IPS DF 6.9 (cell line): ENCODE measurements around the gene CASTOR1.

ENCODE experiments used
- DNase-seq: peaks from one replicate; pipeline ENCODE4 v3.0.0-alpha.2; 2013; ENCODE audit warnings: low read depth, low spot score
- H3K27ac ChIP-seq: one replicate; pipeline ENCODE4 v1.5.1; 2013; ENCODE audit warnings: low read length, control low read depth
- H3K27me3 ChIP-seq: 2 replicates; pipeline ENCODE4 v1.6.1; 2013; ENCODE audit warnings: mild to moderate bottlenecking, low read length; ENCODE audit not compliant: control insufficient read depth, insufficient read depth
- H3K36me3 ChIP-seq: 2 replicates; pipeline ENCODE4 v1.6.1; 2013; ENCODE audit warnings: low read length; ENCODE audit not compliant: control insufficient read depth, insufficient read depth
- H3K4me1 ChIP-seq: 2 replicates; pipeline ENCODE4 v1.6.1; 2013; ENCODE audit warnings: low read length; ENCODE audit not compliant: control insufficient read depth, insufficient read depth
- H3K4me3 ChIP-seq: 2 replicates; pipeline ENCODE4 v1.5.1; 2013; ENCODE audit warnings: mild to moderate bottlenecking, low read length
- H3K9me3 ChIP-seq: 2 replicates; pipeline ENCODE4 v1.6.1; 2013; ENCODE audit warnings: low read length, inconsistent platforms; ENCODE audit not compliant: control insufficient read depth, insufficient read depth
- WGBS: extraction: QIAGEN DNeasy Blood & Tissue Kit; methylation state at CpG from one replicate; pipeline ENCODE4 v1.1.7; 2013; ENCODE audit warnings: mixed read lengths, missing lambda C conversion rate; ENCODE audit not compliant: insufficient read length, insufficient coverage; 5-methylcytosine and 5-hydroxymethylcytosine counted together

CASTOR1 gene

DNA sequence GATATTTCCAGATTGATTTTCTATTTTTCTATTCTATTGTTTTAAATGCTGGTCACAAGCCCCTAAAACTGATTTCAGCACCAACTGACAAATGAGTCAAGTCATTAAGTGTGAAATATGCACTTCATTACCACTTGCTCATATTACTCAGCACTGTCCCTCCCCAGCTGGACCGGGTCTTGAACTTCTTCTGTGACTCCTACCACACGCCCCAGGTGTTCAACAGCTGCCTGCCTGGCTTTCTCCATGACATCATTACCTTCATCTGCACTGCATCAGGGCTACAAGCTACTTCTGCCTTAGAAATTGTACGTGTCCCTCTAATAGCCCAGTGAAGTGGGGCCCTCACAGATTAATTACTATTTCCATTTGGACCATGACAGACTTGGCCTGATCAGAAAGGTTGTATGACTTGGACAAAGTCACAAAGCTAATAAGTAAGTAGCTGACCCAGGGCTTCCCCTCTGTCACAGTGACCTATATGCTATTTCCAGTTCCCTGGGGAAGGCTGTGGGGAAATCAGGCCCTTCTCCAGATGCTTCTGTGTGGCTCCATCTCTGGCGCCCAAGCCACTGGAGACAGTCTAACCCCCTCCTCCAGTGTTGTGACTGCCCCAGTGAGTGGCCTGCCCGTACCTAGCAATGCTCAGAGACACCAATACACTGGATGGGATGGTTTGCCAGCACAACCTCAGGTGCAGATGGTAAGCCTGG is 19.4 kb upstream of the CASTOR1 start:
- DNase-seq = no peak
- Histone ChIP-seq H3K9me3 (no peaks in the 10 kb centered on the region), H3K4me1 (no peaks in the 10 kb centered on the region), H3K27ac (no peak overlapping the region), H3K36me3 (no peaks in the 10 kb centered on the region), H3K27me3 (no peaks in the 10 kb centered on the region), H3K4me3 (no peak overlapping the region)
- whole genome bisulfite sequencing = no CpG with 5 or more reads among the region's 5 CpGs

DNA sequence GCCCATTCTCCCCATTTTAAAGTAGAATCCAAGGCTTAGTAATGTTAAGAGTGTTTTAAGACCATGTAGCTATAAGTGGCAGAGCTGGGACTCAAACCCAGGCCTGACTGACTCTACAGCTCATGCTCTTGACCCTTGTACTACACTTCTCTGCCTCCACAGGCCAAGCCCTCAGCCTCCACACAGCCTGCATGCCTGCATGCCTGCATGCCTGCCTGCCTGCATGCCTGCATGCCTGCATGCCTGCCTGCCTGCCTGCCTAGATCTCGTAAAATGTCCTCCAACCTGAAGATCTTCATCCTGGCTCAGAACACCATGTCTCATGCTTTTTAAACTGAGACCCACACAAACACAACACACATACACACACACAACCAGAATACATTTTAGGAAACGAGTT is 18.8 kb upstream of the CASTOR1 start:
- no peaks in the 10 kb centered on the region for H3K4me1 ChIP-seq
- WGBS = no CpG with 5 or more reads among the region's 2 CpGs

DNA sequence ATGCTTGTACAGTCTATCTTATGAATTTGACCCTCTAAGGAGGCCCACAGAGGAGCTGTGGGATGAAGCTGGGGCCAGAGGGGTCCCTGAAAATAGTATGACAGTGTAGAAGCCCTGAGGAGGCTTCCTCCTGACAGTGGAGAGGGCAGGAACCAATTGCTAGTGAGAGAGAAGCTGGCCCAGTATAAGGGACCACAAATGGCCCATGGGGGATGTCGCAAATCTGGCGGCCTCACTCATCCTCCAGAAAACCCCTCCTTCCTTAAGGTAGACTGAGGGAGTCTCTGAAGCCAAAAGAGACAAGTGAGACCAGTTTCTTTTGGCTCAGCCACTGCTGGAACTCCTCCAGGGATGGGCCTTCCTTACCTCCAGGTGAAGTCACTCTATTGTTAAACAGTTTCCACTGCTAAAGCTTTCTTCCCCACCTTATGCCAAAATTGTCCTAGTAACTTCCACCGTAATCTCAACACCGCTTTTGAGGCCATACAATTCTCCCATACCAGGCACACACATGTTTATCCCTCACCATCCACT is 17.8 kb upstream of the CASTOR1 start:
- Histone ChIP-seq H3K27me3 (no peaks in the 10 kb centered on the region), H3K36me3 (no peaks in the 10 kb centered on the region), H3K4me1 (no peaks in the 10 kb centered on the region), H3K27ac (no peak overlapping the region), H3K4me3 (no peak overlapping the region), H3K9me3 (no peaks in the 10 kb centered on the region)
- DNase-seq = no peak
- WGBS = no CpG with 5 or more reads among the region's 4 CpGs

More for the DNA sequence above, 18.8 kb upstream of the CASTOR1 start:
- no peak overlapping the region for H3K27ac ChIP-seq
- H3K36me3 ChIP-seq = no peaks in the 10 kb centered on the region
- H3K4me3 ChIP-seq = no peak overlapping the region
- no peaks in the 10 kb centered on the region for H3K27me3 ChIP-seq
- H3K9me3 ChIP-seq = no peaks in the 10 kb centered on the region
- DNase-seq = no peak

DNA sequence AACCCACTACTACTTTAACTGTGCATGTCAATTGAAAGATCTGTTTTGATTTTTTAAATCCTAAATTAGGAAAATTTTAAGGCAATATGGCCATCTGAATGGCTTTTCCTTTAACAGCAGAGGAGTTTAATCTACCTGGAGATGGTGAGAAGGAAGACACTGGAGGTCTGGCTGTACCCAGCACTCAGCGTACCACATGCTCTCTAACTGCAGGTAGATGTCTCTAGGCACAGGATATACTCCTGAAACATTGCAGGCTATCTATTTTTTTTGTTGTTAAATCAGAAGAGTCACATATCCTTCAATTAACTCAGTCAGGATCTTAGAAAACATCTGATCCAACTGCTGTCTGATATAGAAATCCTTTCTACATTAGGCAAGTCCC is 17.3 kb upstream of the CASTOR1 start:
- H3K4me3 ChIP-seq = no peak overlapping the region
- H3K9me3 ChIP-seq = no peaks in the 10 kb centered on the region
- no peak for DNase-seq
- H3K36me3 ChIP-seq = no peaks in the 10 kb centered on the region
- H3K27ac ChIP-seq = no peak overlapping the region
- H3K27me3 ChIP-seq = no peaks in the 10 kb centered on the region
- H3K4me1 ChIP-seq = no peaks in the 10 kb centered on the region
- WGBS = no CpG with 5 or more reads among the region's 1 CpG

DNA sequence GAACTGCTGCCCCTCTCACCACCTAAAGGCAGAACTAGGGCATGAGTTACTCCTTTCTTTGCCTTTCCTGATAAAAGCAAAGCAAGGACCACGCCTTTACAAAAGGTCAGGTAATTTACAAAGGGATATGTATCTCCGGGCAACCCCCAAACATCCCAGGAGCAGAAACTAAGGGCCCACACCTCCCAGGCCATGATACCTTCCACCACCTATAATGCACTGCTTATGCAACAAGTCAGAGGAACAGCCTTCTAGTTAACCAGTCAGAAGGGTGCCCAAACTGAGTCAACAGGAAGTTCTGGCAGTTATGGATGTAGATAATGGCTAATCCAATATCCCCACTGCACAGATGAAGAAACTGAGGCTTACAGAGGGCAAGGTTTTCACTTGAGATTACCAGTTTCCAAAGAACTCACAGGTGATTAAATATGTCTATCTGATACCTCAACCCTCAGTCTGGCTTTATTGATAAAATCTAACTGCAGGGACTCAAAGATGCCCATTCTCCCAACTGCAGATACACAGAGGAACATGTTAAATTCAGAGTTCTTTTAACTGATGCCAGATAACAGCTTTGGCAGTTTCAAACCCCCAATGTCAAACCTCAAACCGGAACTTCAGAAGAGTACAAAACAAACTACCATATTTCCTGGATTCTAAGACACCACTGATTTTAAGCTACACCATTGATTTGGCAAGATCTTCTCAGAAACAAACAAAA is 16.8 kb upstream of the CASTOR1 start:
- H3K4me3 ChIP-seq = no peak overlapping the region
- no CpG with 5 or more reads among the region's 3 CpGs for WGBS
- H3K27ac ChIP-seq = no peak overlapping the region
- H3K27me3 ChIP-seq = no peaks in the 10 kb centered on the region
- no peaks in the 10 kb centered on the region for H3K36me3 ChIP-seq
- DNase-seq = no peak
- H3K9me3 ChIP-seq = no peaks in the 10 kb centered on the region
- no peaks in the 10 kb centered on the region for H3K4me1 ChIP-seq

DNA sequence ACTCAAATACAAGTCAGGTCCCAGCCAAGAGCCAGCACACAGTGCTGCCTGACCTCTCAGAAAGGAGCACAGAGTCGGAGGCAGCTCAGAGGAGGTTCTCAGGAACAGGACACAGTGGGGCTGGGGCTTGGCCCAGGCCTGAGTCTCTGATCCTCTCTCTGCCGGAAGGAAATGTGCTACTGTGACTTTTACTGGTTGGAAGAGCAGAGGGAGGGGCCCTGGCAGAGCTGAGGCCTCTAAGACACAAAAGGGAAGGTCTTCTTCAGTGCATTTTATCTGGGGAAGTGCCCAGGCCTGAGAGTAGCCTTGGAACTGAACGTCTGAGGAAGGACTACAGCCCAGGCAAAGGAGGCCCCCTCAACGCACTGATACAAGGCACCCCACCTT is 16.2 kb upstream of the CASTOR1 start:
- H3K27me3 ChIP-seq = no peaks in the 10 kb centered on the region
- no peaks in the 10 kb centered on the region for H3K36me3 ChIP-seq
- no CpG with 5 or more reads among the region's 4 CpGs for WGBS
- H3K4me3 ChIP-seq = no peak overlapping the region
- no peak overlapping the region for H3K27ac ChIP-seq
- H3K4me1 ChIP-seq = no peaks in the 10 kb centered on the region
- no peak for DNase-seq
- no peaks in the 10 kb centered on the region for H3K9me3 ChIP-seq

DNA sequence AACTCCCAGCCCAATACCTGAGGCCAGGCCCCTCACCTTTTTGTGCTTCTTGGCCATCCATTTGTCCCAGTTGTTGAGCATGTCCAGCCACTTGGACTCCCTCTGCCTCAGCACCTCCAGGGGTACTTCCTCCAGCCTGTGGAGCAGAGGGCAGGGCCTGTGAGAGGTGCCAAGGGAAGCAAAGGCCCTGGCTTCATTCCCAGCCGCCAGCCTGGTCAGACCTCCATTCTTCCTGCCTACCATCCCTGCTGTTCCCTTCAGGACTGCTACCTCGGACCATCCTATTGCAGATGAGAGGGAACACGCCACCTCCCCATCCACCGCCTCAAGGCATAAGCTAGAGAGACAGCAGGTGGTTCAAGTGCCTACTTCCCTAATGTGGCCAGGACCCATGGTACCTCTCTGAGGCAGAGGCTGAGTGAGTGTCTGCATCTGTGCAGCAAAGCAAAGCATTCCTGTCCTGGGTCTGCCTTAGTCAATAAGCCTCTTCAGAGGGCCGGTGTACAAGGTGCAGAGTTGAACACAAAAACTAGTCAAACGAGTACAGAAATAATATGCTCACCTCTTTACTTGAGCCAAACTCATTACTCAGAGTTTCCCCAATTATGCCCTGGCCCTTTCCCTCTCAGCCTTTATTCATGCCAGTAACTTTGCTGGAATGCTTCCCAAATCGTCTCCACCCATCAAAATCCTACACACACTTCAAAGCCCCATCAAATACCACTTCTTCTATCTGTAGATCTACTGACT is 15.4 kb upstream of the CASTOR1 start:
- no peaks in the 10 kb centered on the region for H3K4me1 ChIP-seq
- no peak overlapping the region for H3K27ac ChIP-seq
- no peak for DNase-seq
- H3K36me3 ChIP-seq = no peaks in the 10 kb centered on the region
- WGBS = 100% methylated on average over 1 of the region's 7 CpGs
- H3K9me3 ChIP-seq = no peaks in the 10 kb centered on the region
- no peak overlapping the region for H3K4me3 ChIP-seq
- H3K27me3 ChIP-seq = no peaks in the 10 kb centered on the region

DNA sequence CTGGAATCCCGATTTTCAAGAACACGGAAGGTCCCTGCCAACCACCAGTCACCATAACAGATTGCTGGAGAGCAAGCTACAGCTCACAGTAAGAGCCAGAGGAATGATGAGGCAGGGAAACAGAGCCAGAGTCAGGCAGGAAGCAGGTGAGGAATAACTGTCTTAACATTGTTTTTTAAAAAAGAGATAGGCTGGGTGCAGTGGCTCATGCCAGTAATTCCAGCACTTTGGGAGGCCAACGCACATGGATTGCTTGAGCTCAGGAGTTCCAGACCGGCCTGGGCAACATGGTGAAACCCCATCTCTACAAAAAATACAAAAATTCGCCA is 13.5 kb upstream of the CASTOR1 start:
- Histone ChIP-seq H3K36me3 (no peaks in the 10 kb centered on the region), H3K4me3 (no peak overlapping the region), H3K27me3 (no peaks in the 10 kb centered on the region), H3K4me1 (no peaks in the 10 kb centered on the region), H3K9me3 (no peaks in the 10 kb centered on the region), H3K27ac (no peak overlapping the region)
- no peak for DNase-seq
- WGBS = no CpG with 5 or more reads among the region's 5 CpGs

DNA sequence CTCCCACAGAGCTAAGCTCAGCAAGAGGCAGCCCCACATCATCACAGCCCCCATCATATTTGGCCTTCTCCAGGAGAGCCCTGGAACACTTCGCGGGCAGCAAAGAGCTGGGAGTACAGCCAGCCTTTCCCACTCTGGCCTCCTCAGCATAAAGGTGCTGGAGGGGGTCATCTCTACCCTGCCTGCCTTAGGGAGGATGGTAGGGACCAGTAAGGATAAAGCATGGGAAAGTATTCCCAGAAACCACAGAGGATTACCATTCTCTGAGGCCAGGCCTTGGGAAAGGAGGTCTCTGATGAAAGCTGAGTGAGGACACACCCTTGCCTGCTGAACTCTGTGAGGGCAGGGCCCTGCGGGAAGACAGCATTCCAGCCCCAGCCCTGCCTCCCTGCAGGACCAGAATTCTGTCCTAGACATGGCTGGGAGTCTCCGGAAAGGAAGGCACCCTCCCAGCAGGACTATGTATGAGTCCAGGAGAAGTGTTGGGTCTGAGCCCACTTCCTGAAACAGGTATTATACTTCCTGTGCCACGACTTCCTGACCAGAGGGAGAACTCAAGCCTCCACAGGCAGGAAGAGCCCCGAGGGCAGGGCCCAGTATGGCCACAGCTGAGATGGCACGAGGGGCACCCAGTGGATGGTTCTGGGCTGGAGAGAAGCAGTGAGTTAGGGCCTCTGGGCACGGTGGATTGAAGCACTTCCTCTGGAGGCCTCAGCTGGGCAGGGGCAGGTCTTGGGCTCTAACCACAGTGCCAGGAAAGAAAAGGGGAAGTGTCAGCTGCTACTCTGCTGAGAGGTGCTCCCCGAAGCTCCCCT is 12.9 kb upstream of the CASTOR1 start:
- H3K9me3 ChIP-seq = no peaks in the 10 kb centered on the region
- H3K36me3 ChIP-seq = no peaks in the 10 kb centered on the region
- no CpG with 5 or more reads among the region's 9 CpGs for WGBS
- no peaks in the 10 kb centered on the region for H3K27me3 ChIP-seq
- no peak overlapping the region for H3K27ac ChIP-seq
- no peak for DNase-seq
- H3K4me1 ChIP-seq = no peaks in the 10 kb centered on the region
- no peak overlapping the region for H3K4me3 ChIP-seq

DNA sequence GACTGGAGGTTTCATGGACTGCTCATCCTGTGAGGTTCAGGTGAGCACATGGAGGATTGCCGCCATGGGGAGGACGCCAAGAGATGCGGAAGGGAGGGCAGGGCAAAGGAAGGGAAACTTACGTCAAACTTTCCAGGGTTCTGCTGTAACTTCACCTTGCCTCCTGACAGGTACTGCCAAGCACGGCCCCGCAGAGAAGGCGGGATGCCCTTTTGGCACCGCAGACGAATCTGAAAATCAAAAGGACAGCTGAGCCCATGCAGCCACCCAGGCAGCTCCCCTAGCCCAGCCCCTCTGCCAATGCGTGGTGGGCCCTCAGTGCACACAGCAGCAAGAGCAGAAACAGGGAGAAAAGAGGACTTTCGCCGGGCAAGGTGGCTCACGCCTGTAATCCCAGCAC is 10.0 kb upstream of the CASTOR1 start:
- H3K4me3 ChIP-seq = no peak overlapping the region
- no peaks in the 10 kb centered on the region for H3K27me3 ChIP-seq
- H3K36me3 ChIP-seq = no peaks in the 10 kb centered on the region; the same call in 1 of the 2 replicates
- WGBS = no CpG with 5 or more reads among the region's 13 CpGs
- no peak for DNase-seq
- H3K27ac ChIP-seq = no peak overlapping the region
- H3K9me3 ChIP-seq = no peaks in the 10 kb centered on the region
- no peaks in the 10 kb centered on the region for H3K4me1 ChIP-seq
